Kasumi-1 (cell line): ENCODE data around the gene TBX15.
"Not testable (repeated sequence)": the region's sequence is repeated elsewhere in the genome, so short reads cannot be mapped to it uniquely, and the experiment has no call there.

ENCODE experiments used
- DNase-seq, 2 experiments: peaks; one replicate each; lab custom pipeline; 2025; lab: John Stamatoyannopoulos, UW

Gene TBX15

GRCh38 chr1:118958937-118959631, 29.1 kb downstream of the TBX15 start:
- DNase-seq, result no peak

- DNase-seq, result no peak
Observed at GRCh38 chr1:118958140-118958539, 30.0 kb downstream of the TBX15 start.

GRCh38 chr1:118957579-118957978, 30.6 kb downstream of the TBX15 start:
- not testable (repeated sequence) for DNase-seq

GRCh38 chr1:118954301-118954905, 33.7 kb downstream of the TBX15 start:
- no peak for DNase-seq

GRCh38 chr1:118951270-118951936, 36.7 kb downstream of the TBX15 start:
- DNase-seq, result no peak

- peak; percentile 7 to 20 for DNase-seq
Observed at GRCh38 chr1:118949315-118949714, 38.8 kb downstream of the TBX15 start.

GRCh38 chr1:118948846-118949245, 39.3 kb downstream of the TBX15 start:
- DNase-seq, result no peak

GRCh38 chr1:118948351-118948750, 39.8 kb downstream of the TBX15 start:
- no peak for DNase-seq

- no peak for DNase-seq
Observed at GRCh38 chr1:118947790-118948189, 40.4 kb downstream of the TBX15 start.

- DNase-seq, result no peak
Observed at GRCh38 chr1:118947003-118947765, 41.0 kb downstream of the TBX15 start.

- DNase-seq, result no peak
Observed at GRCh38 chr1:118945489-118945888, 42.7 kb downstream of the TBX15 start.

- DNase-seq, result no peak
Observed at GRCh38 chr1:118944546-118944945, 43.6 kb downstream of the TBX15 start.

- DNase-seq, result no peak
Observed at GRCh38 chr1:118944133-118944532, 44.0 kb downstream of the TBX15 start.

GRCh38 chr1:118940957-118941356, 47.2 kb downstream of the TBX15 start:
- DNase-seq, result no peak

GRCh38 chr1:118937413-118938072, 50.6 kb downstream of the TBX15 start:
- no peak for DNase-seq

GRCh38 chr1:118934706-118935105, 53.4 kb downstream of the TBX15 start:
- no peak for DNase-seq

GRCh38 chr1:118933051-118933781, 54.9 kb downstream of the TBX15 start:
- no peak for DNase-seq

- DNase-seq, result no peak
Observed at GRCh38 chr1:118931876-118932275, 56.3 kb downstream of the TBX15 start.

- peak; percentile 8 to 22 for DNase-seq
Observed at GRCh38 chr1:118928739-118929554, 59.2 kb downstream of the TBX15 start.

GRCh38 chr1:118927427-118928187, 60.5 kb downstream of the TBX15 start:
- no peak for DNase-seq
